NCI-H82 treated with DMSO at 0.1 percent for 48 hours (cell line): ENCODE results near the gene AFAP1.

ENCODE experiments used
- DNase-seq: peaks from one replicate; lab custom pipeline; 2025; ENCODE audit not compliant: unreplicated experiment; lab: John Stamatoyannopoulos, UW

The AFAP1 gene

GRCh38 chr4:7806338-7807090, 133.1 kb downstream of the AFAP1 start:
- no peak for DNase-seq

GRCh38 chr4:7805533-7806337, 133.9 kb downstream of the AFAP1 start:
- DNase-seq = no peak

- no peak for DNase-seq
These were observed 134.8 kb downstream of the AFAP1 start for GRCh38 chr4:7804756-7805385.

GRCh38 chr4:7803992-7804755, 135.5 kb downstream of the AFAP1 start:
- DNase-seq = peak; percentile 6

GRCh38 chr4:7803371-7803770, 136.3 kb downstream of the AFAP1 start:
- no peak for DNase-seq

GRCh38 chr4:7802093-7802726, 137.5 kb downstream of the AFAP1 start:
- DNase-seq = no peak

- DNase-seq = no peak
These were observed 138.0 kb downstream of the AFAP1 start for GRCh38 chr4:7801641-7802040.

GRCh38 chr4:7801001-7801400, 138.7 kb downstream of the AFAP1 start:
- DNase-seq = no peak

GRCh38 chr4:7800410-7800809, 139.3 kb downstream of the AFAP1 start:
- no peak for DNase-seq

GRCh38 chr4:7799736-7800135, 139.9 kb downstream of the AFAP1 start:
- DNase-seq = no peak

- DNase-seq = no peak
These were observed 140.4 kb downstream of the AFAP1 start for GRCh38 chr4:7799306-7799705.

- no peak for DNase-seq
These were observed 141.3 kb downstream of the AFAP1 start for GRCh38 chr4:7798178-7798995.

GRCh38 chr4:7797330-7797729, 142.3 kb downstream of the AFAP1 start:
- no peak for DNase-seq

- no peak for DNase-seq
These were observed 143.7 kb downstream of the AFAP1 start for GRCh38 chr4:7795983-7796382.

- no peak for DNase-seq
These were observed 146.5 kb downstream of the AFAP1 start for GRCh38 chr4:7793186-7793585.

- DNase-seq = no peak
These were observed 147.0 kb downstream of the AFAP1 start for GRCh38 chr4:7792616-7793015.

GRCh38 chr4:7790999-7791398, 148.7 kb downstream of the AFAP1 start:
- DNase-seq = no peak

GRCh38 chr4:7790023-7790422, 149.6 kb downstream of the AFAP1 start:
- DNase-seq = no peak

- no peak for DNase-seq
These were observed 150.8 kb downstream of the AFAP1 start for GRCh38 chr4:7788694-7789425.
